GM23338 (cell line): Measurements from ENCODE around the gene COL8A1.

Source experiments
- CREB1 ChIP-seq: fragments of 250-450 bp; sonication (Bioruptor Pico); IDR thresholded peaks from 2 replicates; pipeline ENCODE4 v1.5.0; 2020; ENCODE audit warnings: low read depth, mild to moderate bottlenecking, moderate library complexity
- EZH2 ChIP-seq: fragments of 200-600 bp; sonication (generic); IDR thresholded peaks from one replicate; pipeline ENCODE4 v1.8.0; 2017; ENCODE audit warnings: antibody characterized with exemption, mild to moderate bottlenecking, low read depth; ENCODE audit not compliant: unreplicated experiment
- EZH2phosphoT487 ChIP-seq: fragments of 200-600 bp; sonication (generic); IDR thresholded peaks from one replicate; pipeline ENCODE4 v1.8.1; 2018; ENCODE audit warnings: antibody characterized with exemption; ENCODE audit not compliant: unreplicated experiment
- JUNB ChIP-seq: IDR thresholded peaks from one replicate; pipeline ENCODE4 v1.6.1; 2016; ENCODE audit warnings: antibody characterized with exemption; ENCODE audit not compliant: unreplicated experiment
- ZNF114 ChIP-seq: fragments of 250-450 bp; sonication (Bioruptor Pico); IDR thresholded peaks from 2 replicates; pipeline ENCODE4 v1.5.0; 2020; ENCODE audit warnings: mild to moderate bottlenecking, moderate library complexity
- TF ChIP-seq, protein P1 (sequence below), 2 experiments: fragments of 200-600 bp in 1 of 2; sonication (generic) in 1 of 2; conservative IDR thresholded peaks; 2 replicates each; pipeline versions ENCODE4 v1.5.1 to v1.6.1; 2016 to 2017; ENCODE audit warnings: antibody characterized with exemption in 2 of 2, low read depth in 2 of 2, mild to moderate bottlenecking in 2 of 2, moderate library complexity in 1 of 2
- TF ChIP-seq, protein P2 (sequence below): IDR thresholded peaks from one replicate; pipeline ENCODE4 v1.6.1; 2018; ENCODE audit warnings: antibody characterized with exemption; ENCODE audit not compliant: unreplicated experiment

- TF ChIP-seq, protein P1, sequence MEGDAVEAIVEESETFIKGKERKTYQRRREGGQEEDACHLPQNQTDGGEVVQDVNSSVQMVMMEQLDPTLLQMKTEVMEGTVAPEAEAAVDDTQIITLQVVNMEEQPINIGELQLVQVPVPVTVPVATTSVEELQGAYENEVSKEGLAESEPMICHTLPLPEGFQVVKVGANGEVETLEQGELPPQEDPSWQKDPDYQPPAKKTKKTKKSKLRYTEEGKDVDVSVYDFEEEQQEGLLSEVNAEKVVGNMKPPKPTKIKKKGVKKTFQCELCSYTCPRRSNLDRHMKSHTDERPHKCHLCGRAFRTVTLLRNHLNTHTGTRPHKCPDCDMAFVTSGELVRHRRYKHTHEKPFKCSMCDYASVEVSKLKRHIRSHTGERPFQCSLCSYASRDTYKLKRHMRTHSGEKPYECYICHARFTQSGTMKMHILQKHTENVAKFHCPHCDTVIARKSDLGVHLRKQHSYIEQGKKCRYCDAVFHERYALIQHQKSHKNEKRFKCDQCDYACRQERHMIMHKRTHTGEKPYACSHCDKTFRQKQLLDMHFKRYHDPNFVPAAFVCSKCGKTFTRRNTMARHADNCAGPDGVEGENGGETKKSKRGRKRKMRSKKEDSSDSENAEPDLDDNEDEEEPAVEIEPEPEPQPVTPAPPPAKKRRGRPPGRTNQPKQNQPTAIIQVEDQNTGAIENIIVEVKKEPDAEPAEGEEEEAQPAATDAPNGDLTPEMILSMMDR (conservative IDR thresholded peaks at IDR 0.05; ENCODE audit: low read depth in 2 of 2) = no peak
- TF ChIP-seq JUNB = no peak
- no peak for TF ChIP-seq EZH2
- TF ChIP-seq, protein P2, sequence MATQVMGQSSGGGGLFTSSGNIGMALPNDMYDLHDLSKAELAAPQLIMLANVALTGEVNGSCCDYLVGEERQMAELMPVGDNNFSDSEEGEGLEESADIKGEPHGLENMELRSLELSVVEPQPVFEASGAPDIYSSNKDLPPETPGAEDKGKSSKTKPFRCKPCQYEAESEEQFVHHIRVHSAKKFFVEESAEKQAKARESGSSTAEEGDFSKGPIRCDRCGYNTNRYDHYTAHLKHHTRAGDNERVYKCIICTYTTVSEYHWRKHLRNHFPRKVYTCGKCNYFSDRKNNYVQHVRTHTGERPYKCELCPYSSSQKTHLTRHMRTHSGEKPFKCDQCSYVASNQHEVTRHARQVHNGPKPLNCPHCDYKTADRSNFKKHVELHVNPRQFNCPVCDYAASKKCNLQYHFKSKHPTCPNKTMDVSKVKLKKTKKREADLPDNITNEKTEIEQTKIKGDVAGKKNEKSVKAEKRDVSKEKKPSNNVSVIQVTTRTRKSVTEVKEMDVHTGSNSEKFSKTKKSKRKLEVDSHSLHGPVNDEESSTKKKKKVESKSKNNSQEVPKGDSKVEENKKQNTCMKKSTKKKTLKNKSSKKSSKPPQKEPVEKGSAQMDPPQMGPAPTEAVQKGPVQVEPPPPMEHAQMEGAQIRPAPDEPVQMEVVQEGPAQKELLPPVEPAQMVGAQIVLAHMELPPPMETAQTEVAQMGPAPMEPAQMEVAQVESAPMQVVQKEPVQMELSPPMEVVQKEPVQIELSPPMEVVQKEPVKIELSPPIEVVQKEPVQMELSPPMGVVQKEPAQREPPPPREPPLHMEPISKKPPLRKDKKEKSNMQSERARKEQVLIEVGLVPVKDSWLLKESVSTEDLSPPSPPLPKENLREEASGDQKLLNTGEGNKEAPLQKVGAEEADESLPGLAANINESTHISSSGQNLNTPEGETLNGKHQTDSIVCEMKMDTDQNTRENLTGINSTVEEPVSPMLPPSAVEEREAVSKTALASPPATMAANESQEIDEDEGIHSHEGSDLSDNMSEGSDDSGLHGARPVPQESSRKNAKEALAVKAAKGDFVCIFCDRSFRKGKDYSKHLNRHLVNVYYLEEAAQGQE = no peak
- no peak for TF ChIP-seq EZH2phosphoT487
- no peak for TF ChIP-seq ZNF114 (CRISPR knock-in tag)
- no peak for TF ChIP-seq CREB1
These were observed 124.5 kb downstream of the COL8A1 start for GRCh38 chr3:99762901-99763300.
